ENCODE measurements around the gene LSAMP.

DNA sequence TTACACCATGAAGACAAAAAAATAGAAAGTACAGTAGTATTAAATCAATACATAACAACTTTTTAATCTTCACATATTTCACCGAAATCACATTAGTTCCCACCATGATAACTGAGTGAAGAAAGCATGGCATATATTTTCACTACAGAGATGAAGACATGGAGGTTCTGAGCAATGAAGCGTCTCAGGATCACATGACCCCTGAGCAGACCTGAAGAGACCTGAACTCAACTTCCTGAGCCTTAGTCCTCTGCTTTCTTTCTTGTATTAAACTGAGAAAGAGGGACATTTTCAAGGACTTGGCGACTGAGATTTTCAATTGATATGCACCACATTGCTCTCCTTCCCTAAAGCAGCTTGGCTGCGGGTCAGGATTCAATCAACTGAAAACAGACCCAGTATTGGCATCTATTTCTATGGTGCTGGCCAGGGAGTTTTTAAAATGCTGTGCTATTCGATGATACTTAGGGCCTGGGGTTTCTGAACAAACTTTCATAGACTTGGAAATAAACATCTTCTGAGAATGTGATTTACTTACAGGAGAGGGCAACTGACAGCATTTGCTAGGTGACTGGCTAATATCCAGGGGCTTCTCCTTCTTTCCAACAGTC, 165.1 kb downstream of the LSAMP start:
- TF ChIP-seq, protein P1, sequence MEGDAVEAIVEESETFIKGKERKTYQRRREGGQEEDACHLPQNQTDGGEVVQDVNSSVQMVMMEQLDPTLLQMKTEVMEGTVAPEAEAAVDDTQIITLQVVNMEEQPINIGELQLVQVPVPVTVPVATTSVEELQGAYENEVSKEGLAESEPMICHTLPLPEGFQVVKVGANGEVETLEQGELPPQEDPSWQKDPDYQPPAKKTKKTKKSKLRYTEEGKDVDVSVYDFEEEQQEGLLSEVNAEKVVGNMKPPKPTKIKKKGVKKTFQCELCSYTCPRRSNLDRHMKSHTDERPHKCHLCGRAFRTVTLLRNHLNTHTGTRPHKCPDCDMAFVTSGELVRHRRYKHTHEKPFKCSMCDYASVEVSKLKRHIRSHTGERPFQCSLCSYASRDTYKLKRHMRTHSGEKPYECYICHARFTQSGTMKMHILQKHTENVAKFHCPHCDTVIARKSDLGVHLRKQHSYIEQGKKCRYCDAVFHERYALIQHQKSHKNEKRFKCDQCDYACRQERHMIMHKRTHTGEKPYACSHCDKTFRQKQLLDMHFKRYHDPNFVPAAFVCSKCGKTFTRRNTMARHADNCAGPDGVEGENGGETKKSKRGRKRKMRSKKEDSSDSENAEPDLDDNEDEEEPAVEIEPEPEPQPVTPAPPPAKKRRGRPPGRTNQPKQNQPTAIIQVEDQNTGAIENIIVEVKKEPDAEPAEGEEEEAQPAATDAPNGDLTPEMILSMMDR (IDR thresholded peaks at IDR 0.05), result no peak
- no peak for TF ChIP-seq POLR2AphosphoS5 (IDR thresholded peaks at IDR 0.05)
- TF ChIP-seq POLR2A (IDR thresholded peaks at IDR 0.05), result no peak
